Adipose tissue (tissue), 3 donors: ENCODE results near the gene SGTB. TPM values are rescaled to one million over a fixed set of nuclear protein-coding genes. Genes with fewer than 3 reads are reported as not detected.
"Not testable (repeated sequence)": the region's sequence is repeated elsewhere in the genome, so short reads cannot be mapped to it uniquely, and the experiment has no call there.

Experiments
- H3K27ac ChIP-seq: one replicate; pipeline ENCODE4 v1.5.1; 2013; ENCODE audit warnings: low read depth, low read length
- WGBS, 3 donors: extraction: QIAGEN DNeasy Blood & Tissue Kit; methylation state at CpG; one replicate each; pipeline ENCODE4 v1.1.7; 2013; 5-methylcytosine and 5-hydroxymethylcytosine counted together
- polyA plus RNA-seq, 3 donors: library from polyadenylated mRNA; stranded (reverse); fragments of 200-250 nt; gene quantifications; one replicate each; pipeline ENCODE4 v1.2.3, GENCODE V29; 2013
- donor health status: healthy with polysubstance abuse.
- donor health status: Bipolar disorder and iron deficiency.
- donor health status: healthy.

The SGTB gene
- polyA plus RNA-seq, 3 donors, result 1.1 to 5.1 (median 2.0) TPM

- WGBS, 3 donors, result 94 to 96% (median 96%) methylated on average over 4 of the region's 4 CpGs
- no peak overlapping the region for H3K27ac ChIP-seq
Measured at GRCh38 chr5:65695896-65696295, 26.0 kb downstream of the SGTB start.

GRCh38 chr5:65695162-65695755, 26.6 kb downstream of the SGTB start:
- 87 to 94% (median 91%) methylated on average over 4 of the region's 4 CpGs for WGBS, 3 donors
- no peak overlapping the region for H3K27ac ChIP-seq

- H3K27ac ChIP-seq, result no peak overlapping the region
- 86 to 92% (median 89%) methylated on average over 2 of the region's 2 CpGs for WGBS, 3 donors
Measured at GRCh38 chr5:65693121-65693520, 28.8 kb downstream of the SGTB start.

- WGBS, 3 donors, result 89 to 91% (median 90%) methylated on average over 3 of the region's 3 CpGs
- H3K27ac ChIP-seq, result no peak overlapping the region
Measured at GRCh38 chr5:65682148-65682547, 39.8 kb downstream of the SGTB start.

GRCh38 chr5:65676056-65676455, 45.9 kb downstream of the SGTB start:
- H3K27ac ChIP-seq, result not testable (repeated sequence)
- 64 to 93% (median 71%) methylated on average over 3 of the region's 3 CpGs for WGBS, 3 donors

GRCh38 chr5:65674749-65675148, 47.2 kb downstream of the SGTB start:
- H3K27ac ChIP-seq, result no peak overlapping the region

- 58 to 75% (median 74%) methylated on average over 1 of the region's 1 CpG for WGBS, 3 donors
- H3K27ac ChIP-seq, result no peak overlapping the region
Measured at GRCh38 chr5:65672796-65673195, 49.1 kb downstream of the SGTB start.

- H3K27ac ChIP-seq, result no peak overlapping the region
- 63 to 93% (median 83%) methylated on average over 7 of the region's 7 CpGs for WGBS, 3 donors
Measured at GRCh38 chr5:65668696-65669095, 53.2 kb downstream of the SGTB start.

GRCh38 chr5:65663804-65664521, 57.9 kb downstream of the SGTB start:
- 79 to 97% (median 87%) methylated on average over 1 of the region's 1 CpG for WGBS, 3 donors
- no peak overlapping the region for H3K27ac ChIP-seq

GRCh38 chr5:65654713-65655112, 67.2 kb downstream of the SGTB start:
- WGBS, 3 donors, result 79 to 88% (median 85%) methylated on average over 2 of the region's 2 CpGs
- H3K27ac ChIP-seq, result no peak overlapping the region

GRCh38 chr5:65651144-65651543, 70.8 kb downstream of the SGTB start:
- no peak overlapping the region for H3K27ac ChIP-seq
- 65 to 93% (median 75%) methylated on average over 5 of the region's 5 CpGs for WGBS, 3 donors

GRCh38 chr5:65647941-65648340, 74.0 kb downstream of the SGTB start:
- H3K27ac ChIP-seq, result no peak overlapping the region

- WGBS, 3 donors, result 71 to 93% (median 90%) methylated on average over 2 of the region's 2 CpGs
- H3K27ac ChIP-seq, result no peak overlapping the region
Measured at GRCh38 chr5:65646938-65647337, 75.0 kb downstream of the SGTB start.

- 94 to 97% (median 95%) methylated on average over 4 of the region's 4 CpGs for WGBS, 3 donors
- no peak overlapping the region for H3K27ac ChIP-seq
Measured at GRCh38 chr5:65640240-65640639, 81.7 kb downstream of the SGTB start.

- no peak overlapping the region for H3K27ac ChIP-seq
Measured at GRCh38 chr5:65630981-65631380, 90.9 kb downstream of the SGTB start.

- no peak overlapping the region for H3K27ac ChIP-seq
- 53 to 63% (median 61%) methylated on average over 6 of the region's 6 CpGs for WGBS, 3 donors
Measured at GRCh38 chr5:65625743-65626142, 96.2 kb downstream of the SGTB start.

GRCh38 chr5:65624571-65625555, 97.0 kb downstream of the SGTB start, which contains the start of the genes SHLD3 and TRAPPC13:
Gene SHLD3 (plus strand): TSS chr5:65625027. CDS start chr5:65629588, 4,561 bp downstream.
Gene TRAPPC13 (plus strand): TSS chr5:65625027. CDS start chr5:65625061, 34 bp downstream.
- 0 to 1% (median 0%) methylated on average over 36 of the region's 36 CpGs for WGBS, 3 donors
- H3K27ac ChIP-seq, result no peak within 1 kb of the TSS

GRCh38 chr5:65624025-65624570, 97.8 kb downstream of the SGTB start, which contains the start of gene TRIM23:
Gene TRIM23 (minus strand): TSS chr5:65624333. CDS start chr5:65624274, 59 bp downstream.
- WGBS, 3 donors, result 0 to 1% (median 0%) methylated on average over 32 of the region's 32 CpGs
- no peak within 1 kb of the TSS for H3K27ac ChIP-seq

GRCh38 chr5:65623482-65623881, 98.4 kb downstream of the SGTB start:
- WGBS, 3 donors, result 4 to 8% (median 8%) methylated on average over 9 of the region's 9 CpGs
- H3K27ac ChIP-seq, result no peak overlapping the region
